Spinal cord (tissue), 4 donors: ENCODE data around the gene MYH3. TPM values are rescaled to one million over a fixed set of nuclear protein-coding genes. Genes with fewer than 3 reads are reported as not detected.

Source experiments
- polyA plus RNA-seq, 2 donors: library from polyadenylated mRNA; unstranded; fragments of 120-200 nt; gene quantifications; one replicate each; pipeline ENCODE4 v1.2.1, GENCODE V29; 2013; ENCODE audit not compliant: insufficient read length in 2 of 2
- total RNA-seq, 2 donors: library from RNA; depleted of rRNA in 1 of 2; stranded (reverse); fragments of 120-200 nt in 1 of 2; fragments of >200 nt in 1 of 2; gene quantifications; one replicate each; pipeline versions ENCODE4 v1.2.3 to v1.2.4, GENCODE V29; 2013 to 2014

The MYH3 gene
- total and polyA plus RNA-seq, 4 donors, result 3.2 to 17.9 (median 3.7) TPM

Other genes with a start within 250 kb of the MYH3 start
- 1 to 10 TPM in 1 of 2 donors, under 1 TPM in 1; 0.28 to 2.3 TPM for gene MYH8, start 235.4 kb downstream of the MYH3 start, total RNA-seq
- 1 to 10 TPM in 1 of 2 donors, under 1 TPM in 1; 0.19 to 2.5 TPM for gene MYH8, start 235.4 kb downstream of the MYH3 start, polyA plus RNA-seq
- not detected for gene MYH4, start 187.8 kb downstream of the MYH3 start, total RNA-seq
- gene MYH4, start 187.8 kb downstream of the MYH3 start, polyA plus RNA-seq, result under 1 TPM in 1 of 2 donors, not detected in 1; 0.03 TPM
- gene MYH1, start 138.8 kb downstream of the MYH3 start, total RNA-seq, result not detected
- gene MYH1, start 138.8 kb downstream of the MYH3 start, polyA plus RNA-seq, result not detected
- gene MYH2, start 107.7 kb downstream of the MYH3 start, total RNA-seq, result under 1 TPM; 0.06 to 0.69 TPM
- gene MYH2, start 107.7 kb downstream of the MYH3 start, polyA plus RNA-seq, result under 1 TPM; 0.21 TPM
- 10 to 100 TPM; 21.4 to 30.2 TPM for gene SCO1, start 40.2 kb upstream of the MYH3 start, total RNA-seq
- gene SCO1, start 40.2 kb upstream of the MYH3 start, polyA plus RNA-seq, result 10 to 100 TPM; 25.2 to 25.6 TPM
- gene ADPRM, start 40.3 kb upstream of the MYH3 start, total RNA-seq, result 10 to 100 TPM; 13.9 to 14.7 TPM
- 10 to 100 TPM in 1 of 2 donors, 1 to 10 TPM in 1; 8.7 to 12.2 TPM for gene ADPRM, start 40.3 kb upstream of the MYH3 start, polyA plus RNA-seq
- gene TMEM220, start 72.7 kb upstream of the MYH3 start, total RNA-seq, result 1 to 10 TPM; 2.6 to 6.7 TPM
- gene TMEM220, start 72.7 kb upstream of the MYH3 start, polyA plus RNA-seq, result 1 to 10 TPM; 7.7 to 8.3 TPM
- not detected for gene TMEM238L, start 146.8 kb upstream of the MYH3 start, total RNA-seq
- under 1 TPM in 1 of 2 donors, not detected in 1; 0.30 TPM for gene TMEM238L, start 146.8 kb upstream of the MYH3 start, polyA plus RNA-seq
- 10 to 100 TPM in 1 of 2 donors, 1 to 10 TPM in 1; 7.3 to 58.0 TPM for gene PIRT, start 180.8 kb upstream of the MYH3 start, total RNA-seq
- gene PIRT, start 180.8 kb upstream of the MYH3 start, polyA plus RNA-seq, result 10 to 100 TPM; 10.5 to 12.2 TPM